ENCODE measurements around the gene IFNL2.

- TF ChIP-seq EP300 (IDR thresholded peaks at IDR 0.05) (no peak), POLR2A (IDR thresholded peaks at IDR 0.05) (no peak), POLR2AphosphoS5 (IDR thresholded peaks at IDR 0.05) (no peak)
Observed at GRCh38 chr19:39252458-39252857, 15.7 kb upstream of the IFNL2 start.
